Breast epithelium (tissue), 3 donors: Measurements from ENCODE around the gene TRPM2.

Experiments
- POLR2A ChIP-seq: fragments of 450-650 bp; IDR thresholded peaks from one replicate; pipeline ENCODE4 v1.6.1; 2016; ENCODE audit warnings: antibody characterized with exemption, mild to moderate bottlenecking, moderate library complexity
- POLR2AphosphoS5 ChIP-seq, 3 donors: sonication (generic); formaldehyde crosslinking; IDR thresholded peaks; one replicate each; pipeline ENCODE4 v1.6.1; 2017; ENCODE audit warnings: antibody characterized with exemption in 3 of 3
- TF ChIP-seq, protein P1 (sequence below), 3 donors: fragments of 450-650 bp; IDR thresholded peaks; one replicate each; pipeline ENCODE4 v1.5.1; 2016 to 2017; ENCODE audit warnings: antibody characterized with exemption in 3 of 3, mild to moderate bottlenecking in 3 of 3, moderate library complexity in 3 of 3

DNA sequence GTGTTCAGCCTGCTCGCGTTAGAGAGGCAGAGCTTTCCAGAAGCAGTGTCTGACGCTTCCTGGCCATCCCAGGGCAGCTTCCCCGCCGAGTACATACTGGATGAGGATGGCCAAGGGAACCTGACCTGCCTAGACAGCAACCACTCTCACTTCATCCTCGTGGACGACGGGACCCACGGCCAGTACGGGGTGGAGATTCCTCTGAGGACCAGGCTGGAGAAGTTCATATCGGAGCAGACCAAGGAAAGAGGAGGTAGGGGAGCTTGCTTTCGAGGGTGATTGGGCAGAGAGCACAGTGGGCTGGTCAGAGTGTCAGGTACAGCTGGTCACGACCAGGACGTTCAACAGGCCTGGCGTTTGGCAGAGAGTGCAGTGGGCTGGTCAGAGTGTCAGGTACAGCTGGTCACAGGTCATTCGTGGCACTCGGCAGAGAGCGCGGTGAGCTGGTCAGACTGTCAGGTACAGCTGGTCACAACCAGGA lies 22.4 kb downstream of the TRPM2 start:
- TF ChIP-seq, protein P1, sequence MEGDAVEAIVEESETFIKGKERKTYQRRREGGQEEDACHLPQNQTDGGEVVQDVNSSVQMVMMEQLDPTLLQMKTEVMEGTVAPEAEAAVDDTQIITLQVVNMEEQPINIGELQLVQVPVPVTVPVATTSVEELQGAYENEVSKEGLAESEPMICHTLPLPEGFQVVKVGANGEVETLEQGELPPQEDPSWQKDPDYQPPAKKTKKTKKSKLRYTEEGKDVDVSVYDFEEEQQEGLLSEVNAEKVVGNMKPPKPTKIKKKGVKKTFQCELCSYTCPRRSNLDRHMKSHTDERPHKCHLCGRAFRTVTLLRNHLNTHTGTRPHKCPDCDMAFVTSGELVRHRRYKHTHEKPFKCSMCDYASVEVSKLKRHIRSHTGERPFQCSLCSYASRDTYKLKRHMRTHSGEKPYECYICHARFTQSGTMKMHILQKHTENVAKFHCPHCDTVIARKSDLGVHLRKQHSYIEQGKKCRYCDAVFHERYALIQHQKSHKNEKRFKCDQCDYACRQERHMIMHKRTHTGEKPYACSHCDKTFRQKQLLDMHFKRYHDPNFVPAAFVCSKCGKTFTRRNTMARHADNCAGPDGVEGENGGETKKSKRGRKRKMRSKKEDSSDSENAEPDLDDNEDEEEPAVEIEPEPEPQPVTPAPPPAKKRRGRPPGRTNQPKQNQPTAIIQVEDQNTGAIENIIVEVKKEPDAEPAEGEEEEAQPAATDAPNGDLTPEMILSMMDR (IDR thresholded peaks at IDR 0.05) = no peak
- TF ChIP-seq POLR2AphosphoS5 (IDR thresholded peaks at IDR 0.05) (no peak), POLR2A (no peak)
